Measurements from ENCODE around the gene BBS5.

BBS5 gene

DNA sequence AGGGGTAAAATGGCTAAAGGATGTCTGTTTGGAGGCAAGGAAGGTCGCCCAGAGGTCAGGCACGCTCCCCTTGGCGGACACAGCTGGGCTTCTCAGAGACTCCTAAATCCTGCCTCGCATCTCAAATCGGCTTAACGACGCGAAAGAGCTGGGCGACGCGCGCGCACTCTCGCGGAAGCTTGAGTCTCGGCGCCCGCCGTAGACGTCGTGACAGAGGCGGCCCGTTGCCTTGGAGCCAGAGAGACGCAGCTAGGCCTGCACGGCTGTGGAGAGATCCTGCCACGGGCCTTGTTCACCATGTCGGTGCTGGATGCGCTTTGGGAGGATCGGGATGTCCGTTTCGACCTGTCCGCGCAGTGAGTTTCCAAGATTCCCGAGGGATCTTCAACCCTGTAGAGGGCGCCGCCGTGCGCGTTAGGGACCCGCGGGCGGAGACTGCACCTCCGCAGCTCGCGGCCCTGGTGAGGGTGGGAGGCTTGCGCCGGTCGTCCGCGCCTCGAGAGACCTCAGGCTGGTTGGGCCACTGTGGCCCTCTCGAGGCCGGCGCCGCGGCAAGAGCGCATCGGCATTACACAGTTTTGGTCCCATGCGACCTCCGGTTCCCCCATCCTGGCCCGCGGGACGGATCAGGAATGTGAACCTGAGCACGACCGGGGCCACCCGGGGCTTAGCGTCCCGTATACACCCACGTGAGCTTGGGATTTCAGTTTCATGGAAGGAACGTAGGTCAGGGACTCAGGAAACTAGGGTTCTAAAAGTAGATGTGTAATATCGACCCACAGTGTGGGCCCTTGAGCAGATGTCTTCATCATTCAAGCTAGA, at the start of gene BBS5 (continued):
- peak; percentile 43; the same call in 1 of the 2 replicates for TF ChIP-seq KLF17 (tag by site-specific recombination; IDR thresholded peaks at IDR 0.05)
- TF ChIP-seq ZNF138 (tag by site-specific recombination; IDR thresholded peaks at IDR 0.05; ENCODE audit: borderline replicate concordance), result no peak
- TF ChIP-seq ZBTB44 (tag by site-specific recombination; IDR thresholded peaks at IDR 0.05), result no peak
- no peak for TF ChIP-seq ZSCAN5A (tag by site-specific recombination; IDR thresholded peaks at IDR 0.05)
- TF ChIP-seq ZNF335 (tag by site-specific recombination; conservative IDR thresholded peaks at IDR 0.05), result peak; percentile 75
- TF ChIP-seq ELK4 (IDR thresholded peaks at IDR 0.05; ENCODE audit: borderline replicate concordance, low read depth, low read length), result no peak
- TF ChIP-seq ZNF600 (tag by site-specific recombination; IDR thresholded peaks at IDR 0.05), result peak; percentile 88
- TF ChIP-seq IKZF3 (tag by site-specific recombination; IDR thresholded peaks at IDR 0.05), result peak; percentile 50; the same call in 1 of the 2 replicates
- TF ChIP-seq ZNF211 (tag by site-specific recombination; IDR thresholded peaks at IDR 0.05; ENCODE audit: low read depth), result no peak
- TF ChIP-seq ZNF530 (tag by site-specific recombination; IDR thresholded peaks at IDR 0.05; ENCODE audit: low read depth), result no peak
- no peak for TF ChIP-seq ZNF776 (tag by site-specific recombination; IDR thresholded peaks at IDR 0.05; ENCODE audit: borderline replicate concordance)
- no peak; the same call in 1 of the 2 replicates for TF ChIP-seq PBX3 (CRISPR knock-in tag; IDR thresholded peaks at IDR 0.05)
- peak; percentile 26; the same call in 1 of the 2 replicates for TF ChIP-seq ZNF10 (tag by site-specific recombination; IDR thresholded peaks at IDR 0.05)
- no peak for TF ChIP-seq ZNF23 (tag by site-specific recombination; IDR thresholded peaks at IDR 0.05; ENCODE audit: borderline replicate concordance)
- TF ChIP-seq ZNF645 (tag by site-specific recombination; IDR thresholded peaks at IDR 0.05), result no peak
- no peak for TF ChIP-seq BCL11A (tag by site-specific recombination; IDR thresholded peaks at IDR 0.05; ENCODE audit: low read depth)
- TF ChIP-seq ZNF433 (tag by site-specific recombination; IDR thresholded peaks at IDR 0.05; ENCODE audit: low read depth), result no peak
- TF ChIP-seq ZNF560 (tag by site-specific recombination; IDR thresholded peaks at IDR 0.05; ENCODE audit: borderline replicate concordance), result no peak
- TF ChIP-seq EGR2 (tag by site-specific recombination; IDR thresholded peaks at IDR 0.05; ENCODE audit: low read depth), result peak; percentile 70
- TF ChIP-seq ZNF792 (tag by site-specific recombination; IDR thresholded peaks at IDR 0.05), result no peak
- no peak for TF ChIP-seq ZNF202 (tag by site-specific recombination; IDR thresholded peaks at IDR 0.05; ENCODE audit: borderline replicate concordance)
- TF ChIP-seq ZBTB17 (tag by site-specific recombination; IDR thresholded peaks at IDR 0.05), result peak; percentile 79
- no peak for TF ChIP-seq HOXC10 (CRISPR knock-in tag; IDR thresholded peaks at IDR 0.05)
- TF ChIP-seq ZBTB11 (tag by site-specific recombination; conservative IDR thresholded peaks at IDR 0.05; ENCODE audit: low read depth), result no peak
- peak; percentile 82 for TF ChIP-seq ZBTB8A (tag by site-specific recombination; IDR thresholded peaks at IDR 0.05)
- peak; percentile 85 for TF ChIP-seq ZNF660 (tag by site-specific recombination; IDR thresholded peaks at IDR 0.05)
